Measurements from ENCODE around the gene BEAN1.

GRCh38 chr16:66479661-66480264 lies 52.7 kb downstream of the BEAN1 start:
- TF ChIP-seq POLR2A (IDR thresholded peaks at IDR 0.05; ENCODE audit: low read depth, low read length) (no peak), TAF1 (IDR thresholded peaks at IDR 0.05; ENCODE audit: low read depth, low read length) (no peak), POLR2AphosphoS5 (IDR thresholded peaks at IDR 0.05; ENCODE audit: low read depth, low read length) (no peak), POU2F2 (IDR thresholded peaks at IDR 0.05; ENCODE audit: low read depth, low read length) (no peak), SPI1 (IDR thresholded peaks at IDR 0.05; ENCODE audit: low read depth, low read length) (no peak), PAX5 (IDR thresholded peaks at IDR 0.05; ENCODE audit: insufficient read depth, low read length, severe bottlenecking) (no peak)

All from GM12891 (cell line).